HUDEP-2 (cell line): ENCODE results near the gene WSCD2.
"Not testable (repeated sequence)": the region's sequence is repeated elsewhere in the genome, so short reads cannot be mapped to it uniquely, and the experiment has no call there.

Experiments
- DNase-seq, 76 experiments: peaks; one replicate each; lab custom pipeline; 2025; ENCODE audit not compliant: unreplicated experiment in 76 of 76; lab: John Stamatoyannopoulos, UW

WSCD2 gene

DNA sequence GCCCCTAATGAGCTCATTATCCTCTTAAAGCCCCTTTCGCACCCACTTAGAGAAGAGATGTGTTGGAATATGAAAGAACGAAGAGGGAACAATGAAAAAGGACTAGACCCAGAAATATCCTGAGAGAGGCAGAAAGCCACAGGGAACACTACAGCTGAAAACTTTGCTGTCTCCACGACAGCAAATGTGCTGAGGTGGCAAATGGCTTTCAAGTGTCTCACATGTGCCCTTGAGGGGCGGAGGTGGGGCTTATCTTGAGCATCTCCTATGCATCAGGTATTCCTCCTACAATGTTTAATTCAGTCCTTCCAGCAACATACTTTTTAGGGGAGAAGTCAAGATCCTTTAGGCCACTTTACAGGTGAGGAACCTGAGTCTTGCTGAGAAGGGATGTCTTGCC lies 62.9 kb downstream of the WSCD2 start:
- no peak for DNase-seq

DNA sequence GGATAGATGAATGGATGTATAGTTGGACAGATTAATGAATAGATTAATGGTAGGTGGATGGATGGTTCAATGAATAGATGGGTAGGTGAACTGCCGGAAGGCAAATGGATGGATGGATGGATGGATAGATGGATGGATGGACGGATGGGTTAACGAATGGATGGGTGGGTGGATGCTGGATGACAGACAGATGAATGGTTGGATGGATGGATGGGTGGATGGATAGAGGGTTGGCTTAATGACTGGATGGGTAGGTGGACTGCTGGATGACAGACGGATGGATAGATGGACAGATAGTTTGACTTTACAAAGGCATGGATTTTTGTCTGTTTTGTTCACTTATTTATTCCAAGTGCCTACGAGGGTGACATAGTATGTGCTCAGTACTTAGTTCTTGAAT lies 64.4 kb downstream of the WSCD2 start:
- no peak for DNase-seq

DNA sequence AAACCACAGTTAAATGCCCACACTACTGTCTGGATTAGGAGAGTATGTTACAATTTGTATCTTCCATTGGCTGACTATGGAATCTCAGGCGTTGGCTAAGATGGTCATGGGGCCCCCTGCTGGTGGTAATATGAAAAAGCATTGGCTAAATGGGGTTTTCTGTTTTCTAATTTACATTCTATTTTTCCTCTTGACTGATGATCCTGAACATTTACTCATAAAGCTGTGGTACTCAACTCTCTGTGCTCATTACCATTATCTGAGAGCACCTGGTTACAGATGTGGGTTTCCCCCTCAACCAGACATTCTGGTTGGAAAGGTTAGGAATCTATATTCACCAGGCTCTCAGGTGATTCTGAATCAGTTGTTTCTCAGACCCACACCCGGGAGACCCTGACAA lies 64.8 kb downstream of the WSCD2 start:
- peak in 29 of 76 experiments; percentile 2 to 44 (median 16) for DNase-seq

GRCh38 chr12:108194585-108194984 lies 65.5 kb downstream of the WSCD2 start:
- DNase-seq: no peak

GRCh38 chr12:108196319-108196718 lies 67.2 kb downstream of the WSCD2 start:
- no peak for DNase-seq

DNA sequence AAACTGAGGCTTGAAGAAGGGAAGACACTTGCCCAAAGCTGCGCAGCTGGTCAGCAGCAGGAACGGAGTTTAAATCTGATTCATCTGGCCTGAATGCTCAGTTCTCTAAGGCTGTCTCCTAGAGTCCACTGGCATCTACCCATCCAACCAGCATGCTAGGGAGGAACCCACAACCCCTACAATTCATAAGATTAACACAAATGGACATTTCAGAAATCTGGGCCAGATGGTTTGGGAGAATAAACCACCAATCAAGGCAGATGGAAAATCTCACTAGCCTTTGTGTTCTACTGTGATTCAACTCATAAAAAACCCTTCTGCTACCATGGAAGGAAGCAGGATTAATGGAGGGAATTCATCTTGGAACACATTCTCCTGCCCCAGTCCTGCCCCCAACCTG lies 67.8 kb downstream of the WSCD2 start:
- no peak for DNase-seq

GRCh38 chr12:108198043-108198442 lies 69.0 kb downstream of the WSCD2 start:
- no peak for DNase-seq

GRCh38 chr12:108199106-108199505 lies 70.0 kb downstream of the WSCD2 start:
- DNase-seq: no peak

- DNase-seq: no peak
Measured at GRCh38 chr12:108201808-108202207, 72.7 kb downstream of the WSCD2 start.

- DNase-seq: no peak
Measured at GRCh38 chr12:108204117-108204987, 75.3 kb downstream of the WSCD2 start.

DNA sequence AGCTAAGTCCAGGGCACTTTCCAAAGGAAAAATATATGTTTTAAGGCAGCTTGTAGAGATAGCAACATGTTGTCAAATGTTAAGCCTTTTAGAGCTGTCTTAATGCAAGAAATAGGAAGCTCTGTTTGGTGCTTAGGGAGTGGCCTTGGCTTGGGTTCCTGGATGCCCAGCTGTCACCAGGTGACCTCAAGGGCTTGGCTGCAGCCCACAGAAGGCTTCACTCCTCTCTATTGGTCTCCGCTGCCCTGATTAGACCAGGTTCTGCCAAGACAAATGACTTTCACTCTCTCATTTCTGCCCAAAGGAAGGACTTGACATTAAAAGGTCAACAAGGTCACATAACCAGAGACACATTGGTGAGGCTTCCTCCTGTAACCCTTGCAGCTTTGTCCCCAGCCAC lies 76.8 kb downstream of the WSCD2 start:
- no peak for DNase-seq

GRCh38 chr12:108207791-108208730 lies 79.0 kb downstream of the WSCD2 start:
- no peak for DNase-seq

DNA sequence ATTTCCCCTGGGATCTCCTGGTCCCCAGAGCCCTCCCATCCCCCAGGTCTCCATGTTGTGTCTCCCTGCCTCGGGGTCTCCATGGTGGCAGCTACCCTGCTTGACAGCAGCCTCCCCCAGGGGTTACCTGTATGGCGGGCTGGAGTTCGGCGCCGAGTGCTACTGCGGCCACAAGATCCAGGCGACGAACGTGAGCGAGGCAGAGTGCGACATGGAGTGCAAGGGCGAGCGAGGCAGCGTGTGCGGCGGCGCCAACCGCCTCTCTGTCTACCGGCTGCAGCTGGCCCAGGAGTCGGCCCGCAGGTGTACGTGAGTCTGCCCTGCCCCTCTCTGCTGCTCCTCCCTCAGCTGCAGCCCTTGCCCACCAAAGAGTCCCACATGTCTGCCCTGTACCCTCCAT lies 80.9 kb downstream of the WSCD2 start:
- no peak for DNase-seq

DNA sequence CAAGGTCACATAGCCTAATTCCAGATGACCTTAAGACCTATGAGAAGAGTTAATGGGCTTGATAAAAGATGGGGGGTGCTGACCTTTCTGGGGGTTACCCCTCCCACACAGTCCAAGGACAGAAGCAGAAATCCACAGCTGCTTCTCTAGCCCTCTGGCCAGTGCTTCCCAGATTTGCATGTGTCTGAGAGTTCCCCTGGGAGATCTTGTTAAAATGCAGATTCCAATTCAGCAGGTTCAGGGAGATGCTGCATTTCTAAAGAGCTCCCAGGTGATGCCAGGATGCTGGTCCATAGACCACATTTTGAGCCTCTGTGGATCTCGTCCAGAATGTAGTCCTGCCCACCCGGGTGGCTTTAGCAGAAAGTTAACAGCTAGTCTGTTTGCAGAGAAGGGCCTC lies 82.1 kb downstream of the WSCD2 start:
- DNase-seq: no peak

DNA sequence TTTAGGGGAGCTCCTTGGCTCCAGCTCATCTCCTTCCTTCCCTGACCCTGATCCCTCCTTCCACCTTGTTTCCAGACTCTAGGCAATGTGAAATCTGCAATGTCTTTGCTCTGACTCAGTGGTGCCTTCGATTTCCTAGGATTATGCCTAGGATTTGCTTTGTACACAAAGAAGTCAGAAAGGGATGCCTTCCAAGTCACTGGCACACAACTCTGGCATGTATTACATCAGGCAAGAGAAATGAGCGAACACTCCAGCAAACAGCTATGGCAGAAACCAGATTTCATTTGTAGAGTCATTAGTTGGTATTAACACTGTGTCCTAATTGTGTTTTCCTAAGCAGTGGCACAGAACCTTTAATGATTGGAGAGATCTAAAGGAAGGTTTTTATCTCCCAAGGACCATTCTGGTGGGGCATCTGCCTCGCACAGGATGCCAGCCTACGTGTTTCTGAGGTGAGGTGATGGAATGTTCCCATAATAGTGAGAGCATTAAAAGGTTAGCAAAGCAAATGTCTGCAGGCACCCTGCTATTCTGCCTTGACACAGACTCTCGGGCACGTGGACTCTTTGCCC lies 84.9 kb downstream of the WSCD2 start:
- DNase-seq: no peak

DNA sequence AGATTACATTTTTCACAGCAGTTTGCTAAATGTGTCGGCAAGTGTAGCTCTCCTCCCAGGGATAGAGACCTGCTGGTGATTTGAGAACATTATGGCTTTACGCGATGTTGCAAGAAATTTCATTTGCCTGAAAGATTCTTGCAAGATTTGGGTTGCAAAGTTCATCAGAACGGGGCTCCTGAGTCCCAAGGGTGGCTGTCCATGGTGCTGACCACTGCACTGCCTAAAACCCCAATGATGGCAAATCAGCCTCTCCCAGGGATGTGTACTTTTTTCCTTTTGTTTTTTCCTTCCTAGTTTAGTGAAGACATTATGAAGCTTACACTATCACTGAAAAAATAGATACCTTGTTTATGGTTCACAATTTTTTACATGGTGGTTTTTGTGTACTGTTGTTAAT lies 85.4 kb downstream of the WSCD2 start:
- DNase-seq: peak in 16 of 76 experiments; percentile 1 to 29 (median 14)

DNA sequence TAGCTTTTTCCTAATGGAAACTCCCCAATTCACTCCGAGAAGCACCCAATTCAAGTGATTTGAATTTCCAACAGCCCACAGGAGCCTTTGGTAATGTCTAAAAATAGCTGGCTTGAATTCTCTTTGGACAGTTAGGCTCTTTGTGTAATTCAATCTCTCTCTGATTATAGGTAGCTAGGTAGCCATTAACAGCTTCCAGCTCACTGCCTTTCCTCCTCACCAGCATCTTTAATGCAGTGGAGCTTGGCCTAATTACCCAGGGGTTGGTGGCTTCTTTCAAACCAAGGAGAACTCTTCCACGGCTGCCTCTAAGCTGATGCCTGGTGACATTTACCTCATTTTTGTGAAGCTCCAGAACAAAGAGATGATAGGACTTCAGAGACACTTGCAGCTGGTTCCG lies 86.4 kb downstream of the WSCD2 start:
- no peak for DNase-seq

DNA sequence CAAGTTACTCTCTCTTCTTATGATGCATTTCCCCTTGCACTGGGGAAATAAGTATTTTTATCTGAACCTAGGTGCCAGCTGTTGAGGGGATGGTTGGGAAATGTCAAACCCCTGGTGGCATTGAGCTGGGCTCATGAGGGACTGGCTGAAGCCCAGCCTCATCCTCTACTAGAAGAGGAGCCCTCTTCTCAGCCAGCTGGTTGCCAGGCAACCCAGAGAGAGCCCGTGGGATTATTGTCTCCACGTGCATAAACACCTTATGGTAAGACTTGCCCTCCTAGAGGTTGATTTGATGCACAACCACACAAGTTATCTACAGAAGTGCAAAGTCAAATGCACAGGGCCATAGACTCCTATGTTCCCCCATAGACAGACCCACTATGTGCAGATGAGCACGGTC lies 89.8 kb downstream of the WSCD2 start:
- no peak for DNase-seq

- DNase-seq: not testable (repeated sequence)
Measured at GRCh38 chr12:108225101-108225500, 96.0 kb downstream of the WSCD2 start.

- no peak for DNase-seq
Measured at GRCh38 chr12:108226866-108227265, 97.8 kb downstream of the WSCD2 start.

GRCh38 chr12:108228746-108229145 lies 99.7 kb downstream of the WSCD2 start:
- DNase-seq: no peak
